GM19099 (cell line): ENCODE results near the gene GPR162.
A peak's percentile ranks its signal among the peaks of the same experiment; 100 is the strongest.

Source experiments
- POLR2A ChIP-seq: IDR thresholded peaks from 3 replicates; pipeline ENCODE4 v1.6.1; 2011; ENCODE audit warnings: low read depth; ENCODE audit not compliant: insufficient read length; ENCODE audit errors: extremely low read depth

GPR162 gene

GRCh38 chr12:6849976-6850560, 28.4 kb downstream of the GPR162 start:
- TF ChIP-seq POLR2A, result no peak

GRCh38 chr12:6850796-6851152, 29.2 kb downstream of the GPR162 start:
- no peak for TF ChIP-seq POLR2A

GRCh38 chr12:6851153-6851920, 29.7 kb downstream of the GPR162 start, which contains the start of gene CDCA3:
Gene CDCA3 (minus strand): TSS chr12:6851286. CDS start chr12:6850952, 334 bp downstream.
- TF ChIP-seq POLR2A, result peak; percentile 94

- TF ChIP-seq POLR2A, result peak; percentile 81
These were observed 30.5 kb downstream of the GPR162 start, which contains the start of gene USP5 for GRCh38 chr12:6851921-6852650. Gene USP5 (plus strand): TSS chr12:6852150. CDS start chr12:6852180, 30 bp downstream.

- peak; percentile 31 for TF ChIP-seq POLR2A
These were observed 31.2 kb downstream of the GPR162 start for GRCh38 chr12:6852651-6853354.

GRCh38 chr12:6853626-6854025, 32.0 kb downstream of the GPR162 start:
- no peak for TF ChIP-seq POLR2A

GRCh38 chr12:6854036-6854435, 32.4 kb downstream of the GPR162 start:
- no peak for TF ChIP-seq POLR2A

GRCh38 chr12:6855322-6855721, 33.7 kb downstream of the GPR162 start:
- TF ChIP-seq POLR2A, result no peak

GRCh38 chr12:6858799-6859198, 37.2 kb downstream of the GPR162 start:
- TF ChIP-seq POLR2A, result no peak

- no peak for TF ChIP-seq POLR2A
These were observed 38.5 kb downstream of the GPR162 start for GRCh38 chr12:6860116-6860515.

- TF ChIP-seq POLR2A, result no peak
These were observed 39.3 kb downstream of the GPR162 start for GRCh38 chr12:6860942-6861341.

GRCh38 chr12:6861391-6861790, 39.8 kb downstream of the GPR162 start:
- no peak for TF ChIP-seq POLR2A

GRCh38 chr12:6863033-6863432, 41.4 kb downstream of the GPR162 start:
- no peak for TF ChIP-seq POLR2A

GRCh38 chr12:6863586-6864321, 42.1 kb downstream of the GPR162 start:
- TF ChIP-seq POLR2A, result no peak
